Measurements from ENCODE around the gene ZMYND12. TPM values are rescaled to one million over a fixed set of nuclear protein-coding genes. Genes with fewer than 3 reads are reported as not detected.
A peak's percentile ranks its signal among the peaks of the same experiment; 100 is the strongest.

Gene ZMYND12
- total and polyA plus RNA-seq, 2 of the 4 experiments (the other 2 are of a cell fraction) = under 0.01 to 0.03 TPM

DNA sequence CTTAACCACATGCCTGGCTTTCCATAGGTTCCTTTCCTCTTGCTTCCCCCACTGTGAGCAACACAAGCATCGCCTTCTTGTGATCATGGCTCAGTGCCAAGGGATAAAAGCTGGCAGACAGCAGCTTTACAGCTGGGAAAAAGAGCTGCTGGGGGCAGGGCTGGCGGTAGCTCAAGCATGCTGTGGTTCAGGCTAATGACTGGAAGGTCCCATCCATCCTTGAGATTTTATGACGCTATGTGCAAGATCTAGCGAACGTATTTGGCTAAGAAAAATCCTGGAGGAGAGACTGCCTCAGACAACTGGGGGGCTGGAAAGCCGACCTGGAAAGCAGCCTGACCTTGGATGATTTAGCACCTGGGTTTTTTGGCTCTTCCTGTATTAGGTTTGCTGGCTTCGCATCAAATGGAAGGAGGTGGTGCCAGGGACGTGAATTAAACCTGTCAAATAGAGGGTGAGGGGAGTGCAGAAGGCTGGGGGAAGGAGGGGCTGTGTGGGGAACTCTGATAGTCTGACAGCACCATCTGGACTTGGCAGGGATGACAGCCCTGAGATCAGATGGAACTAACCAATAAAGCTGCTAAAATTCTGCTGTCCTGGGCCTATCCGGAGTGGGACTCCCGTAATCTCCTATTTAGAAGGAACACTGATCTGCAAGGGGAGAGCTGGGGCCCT is 34.8 kb downstream of the ZMYND12 start:
- in situ Hi-C loops (cut with MboI; ENCODE audit: low sequenced_read_pairs) = no loop called here
- Histone ChIP-seq H4K5ac (ENCODE audit: low read depth, low read length) (no peak overlapping the region), H3K79me1 (ENCODE audit: low read depth in 1 of 2, low read length in 2 of 2) (no peaks in the 10 kb centered on the region), H3K9me1 (ENCODE audit: insufficient read depth, low read length) (no peaks in the 10 kb centered on the region), H3K14ac (replicated peaks; ENCODE audit: low read depth, low read length) (no peak overlapping the region), H2BK20ac (ENCODE audit: low read depth, low read length) (no peak overlapping the region), H4K91ac (ENCODE audit: insufficient read depth, low read depth, low read length) (no peak overlapping the region), H3K27ac (ENCODE audit: insufficient read depth, low read length) (no peak overlapping the region), H3K9me3 (ENCODE audit: control insufficient read depth, insufficient read depth, low read length) (no peaks in the 10 kb centered on the region), H3K56ac (ENCODE audit: extremely low read depth, insufficient read depth, low read length) (no peak overlapping the region), H3K4ac (ENCODE audit: low read depth, low read length) (no peak overlapping the region), H4K8ac (ENCODE audit: low read depth in 2 of 2, low read length in 2 of 2) (no peak overlapping the region), H3K4me1 (ENCODE audit: control insufficient read depth, insufficient read depth, low read length) (peaks cover 3% of the 10 kb centered on the region; the same call in 1 of the 2 replicates), H2BK15ac (ENCODE audit: low read depth, low read length) (no peak overlapping the region), H3K4me2 (ENCODE audit: low read depth, low read length) (peak overlapping the region; percentile 6; the same call in 1 of the 2 replicates), H3K27me3 (ENCODE audit: control insufficient read depth, insufficient read depth, low read length) (peaks cover 41% of the 10 kb centered on the region), H4K20me1 (ENCODE audit: insufficient read depth, low read length) (no peaks in the 10 kb centered on the region), H3K18ac (ENCODE audit: low read depth, low read length) (no peak overlapping the region), H2AK5ac (ENCODE audit: low read depth, low read length) (no peak overlapping the region), H2AK9ac (replicated peaks; ENCODE audit: low read depth, low read length, poor library complexity) (no peak overlapping the region), H3K9ac (ENCODE audit: low read depth, low read length) (no peak overlapping the region), H3K36me3 (ENCODE audit: control insufficient read depth, insufficient read depth, low read length) (no peaks in the 10 kb centered on the region), H3K4me3 (ENCODE audit: insufficient read depth, low read depth, low read length) (no peak overlapping the region), H2AFZ (replicated peaks; ENCODE audit: low read length, poor library complexity) (no peak overlapping the region), H3K23ac (ENCODE audit: low read depth, low read length) (no peak overlapping the region), H2BK5ac (ENCODE audit: low read depth, low read length, poor library complexity, severe bottlenecking) (no peak overlapping the region), H2BK120ac (ENCODE audit: low read depth, low read length) (no peak overlapping the region)
- intact Hi-C loops (cut with micrococcal nuclease) = no loop called here
- DNase-seq (peak; percentile 79), ATAC-seq (ENCODE audit: low read depth) (peak; percentile 21; the same call in 1 of the 2 replicates)
- POLR2A ChIA-PET (ENCODE audit: unreplicated experiment) = no interaction called here
- 0% methylated on average over 2 of the region's 10 CpGs; no CpG with 5 or more reads in 1 of the 2 experiments for WGBS, 2 experiments (ENCODE audit: extremely low coverage in 2 of 2, insufficient read length in 1 of 2)
- TF ChIP-seq MAFK (IDR thresholded peaks at IDR 0.05; ENCODE audit: low read depth, low read length) (no peak), CHD1 (IDR thresholded peaks at IDR 0.05; ENCODE audit: low read depth, low read length) (no peak), ELK1 (IDR thresholded peaks at IDR 0.05; ENCODE audit: borderline replicate concordance, low read depth, low read length) (no peak), NFE2L2 (IDR thresholded peaks at IDR 0.05; ENCODE audit: low read depth, low read length) (no peak), BHLHE40 (IDR thresholded peaks at IDR 0.05; ENCODE audit: low read depth, low read length) (no peak), RCOR1 (IDR thresholded peaks at IDR 0.05; ENCODE audit: insufficient replicate concordance, low read length) (no peak), RFX5 (IDR thresholded peaks at IDR 0.05; ENCODE audit: low read depth, low read length) (no peak), POLR2A (IDR thresholded peaks at IDR 0.05; ENCODE audit: low read depth, low read length) (no peak), FOS (IDR thresholded peaks at IDR 0.05; ENCODE audit: low read depth, low read length) (no peak), SMC3 (IDR thresholded peaks at IDR 0.05; ENCODE audit: low read depth, low read length) (no peak), MXI1 (IDR thresholded peaks at IDR 0.05; ENCODE audit: borderline replicate concordance, low read depth, low read length) (no peak)
- TF ChIP-seq, protein P1, sequence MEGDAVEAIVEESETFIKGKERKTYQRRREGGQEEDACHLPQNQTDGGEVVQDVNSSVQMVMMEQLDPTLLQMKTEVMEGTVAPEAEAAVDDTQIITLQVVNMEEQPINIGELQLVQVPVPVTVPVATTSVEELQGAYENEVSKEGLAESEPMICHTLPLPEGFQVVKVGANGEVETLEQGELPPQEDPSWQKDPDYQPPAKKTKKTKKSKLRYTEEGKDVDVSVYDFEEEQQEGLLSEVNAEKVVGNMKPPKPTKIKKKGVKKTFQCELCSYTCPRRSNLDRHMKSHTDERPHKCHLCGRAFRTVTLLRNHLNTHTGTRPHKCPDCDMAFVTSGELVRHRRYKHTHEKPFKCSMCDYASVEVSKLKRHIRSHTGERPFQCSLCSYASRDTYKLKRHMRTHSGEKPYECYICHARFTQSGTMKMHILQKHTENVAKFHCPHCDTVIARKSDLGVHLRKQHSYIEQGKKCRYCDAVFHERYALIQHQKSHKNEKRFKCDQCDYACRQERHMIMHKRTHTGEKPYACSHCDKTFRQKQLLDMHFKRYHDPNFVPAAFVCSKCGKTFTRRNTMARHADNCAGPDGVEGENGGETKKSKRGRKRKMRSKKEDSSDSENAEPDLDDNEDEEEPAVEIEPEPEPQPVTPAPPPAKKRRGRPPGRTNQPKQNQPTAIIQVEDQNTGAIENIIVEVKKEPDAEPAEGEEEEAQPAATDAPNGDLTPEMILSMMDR (conservative IDR thresholded peaks at IDR 0.05; ENCODE audit: low read depth, low read length) = no peak
- BruUV-seq (replicated peaks) = no TSS peak
- dilution Hi-C loops (cut with HindIII; ENCODE audit: low sequenced_read_pairs, unreplicated experiment) = no loop called here
- CTCF ChIA-PET = no interaction called here

Data from IMR-90 (cell line).